ENCODE data around the gene MFSD8.

- no peak for TF ChIP-seq CTCF (conservative IDR thresholded peaks at IDR 0.05 in 1 of 2, IDR thresholded peaks at IDR 0.05 in 1 of 2; ENCODE audit: extremely low read depth in 1 of 2, insufficient read depth in 1 of 2, low read depth in 1 of 2, low read length in 2 of 2)
- TF ChIP-seq EZH2 (IDR thresholded peaks at IDR 0.05; ENCODE audit: borderline replicate concordance, low read length), result no peak
Measured at GRCh38 chr4:127888559-127888958, 76.4 kb downstream of the MFSD8 start.
